ENCODE measurements around the gene KLRF1. TPM values are rescaled to one million over a fixed set of nuclear protein-coding genes. Genes with fewer than 3 reads are reported as not detected.

Gene KLRF1
- total RNA-seq, 1 experiment from 2014 or later: 1.1 TPM

DNA sequence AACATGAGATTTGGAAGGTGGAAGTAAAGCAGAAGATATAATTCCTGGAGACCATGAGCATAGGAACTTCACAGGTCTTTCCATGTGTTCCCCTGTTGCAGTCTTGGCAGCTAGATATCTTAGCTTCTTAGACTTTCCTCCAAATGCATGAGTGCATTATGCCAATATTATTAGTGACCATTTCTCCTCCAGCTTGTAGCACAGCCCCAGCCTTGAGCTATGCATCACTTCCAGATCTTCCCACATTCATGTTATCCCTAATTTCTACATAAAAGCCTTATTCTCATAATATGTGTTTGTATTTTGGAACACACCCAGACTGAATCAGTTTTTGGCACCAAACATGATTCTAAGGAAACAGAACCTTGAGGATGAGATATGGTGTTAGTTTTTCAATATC is 30.9 kb downstream of the KLRF1 start:
- in situ Hi-C loops (cut with HindIII; ENCODE audit: low pct_unique_long_range_greater_than_20kb, low sequenced_read_pairs): no loop called here
- BruUV-seq (replicated peaks): no TSS peak
- no peaks in the 10 kb centered on the region for H3K9me3 ChIP-seq (ENCODE audit: control insufficient read depth, insufficient read depth, low read depth, low read length)
- no peaks in the 10 kb centered on the region for H3K27me3 ChIP-seq (ENCODE audit: control insufficient read depth, insufficient read depth, low read length)
- H3K4me3 ChIP-seq (ENCODE audit: low read depth in 2 of 2, low read length in 2 of 2): no peak overlapping the region
- no peak for ATAC-seq
- POLR2A ChIA-PET: interaction anchor here (0.6 kb wide), 1 partner anchor 69 kb away, joined by 6 read pairs; no protein-coding TSS in a partner anchor
- no peaks in the 10 kb centered on the region for H3K36me3 ChIP-seq (ENCODE audit: control insufficient read depth, insufficient read depth, low read length)
- H3K4me1 ChIP-seq (ENCODE audit: control insufficient read depth, insufficient read depth, low read length): no peaks in the 10 kb centered on the region
- no peak for TF ChIP-seq POLR2AphosphoS5 (IDR thresholded peaks at IDR 0.05; ENCODE audit: low read depth, low read length)
- TF ChIP-seq, protein P1, sequence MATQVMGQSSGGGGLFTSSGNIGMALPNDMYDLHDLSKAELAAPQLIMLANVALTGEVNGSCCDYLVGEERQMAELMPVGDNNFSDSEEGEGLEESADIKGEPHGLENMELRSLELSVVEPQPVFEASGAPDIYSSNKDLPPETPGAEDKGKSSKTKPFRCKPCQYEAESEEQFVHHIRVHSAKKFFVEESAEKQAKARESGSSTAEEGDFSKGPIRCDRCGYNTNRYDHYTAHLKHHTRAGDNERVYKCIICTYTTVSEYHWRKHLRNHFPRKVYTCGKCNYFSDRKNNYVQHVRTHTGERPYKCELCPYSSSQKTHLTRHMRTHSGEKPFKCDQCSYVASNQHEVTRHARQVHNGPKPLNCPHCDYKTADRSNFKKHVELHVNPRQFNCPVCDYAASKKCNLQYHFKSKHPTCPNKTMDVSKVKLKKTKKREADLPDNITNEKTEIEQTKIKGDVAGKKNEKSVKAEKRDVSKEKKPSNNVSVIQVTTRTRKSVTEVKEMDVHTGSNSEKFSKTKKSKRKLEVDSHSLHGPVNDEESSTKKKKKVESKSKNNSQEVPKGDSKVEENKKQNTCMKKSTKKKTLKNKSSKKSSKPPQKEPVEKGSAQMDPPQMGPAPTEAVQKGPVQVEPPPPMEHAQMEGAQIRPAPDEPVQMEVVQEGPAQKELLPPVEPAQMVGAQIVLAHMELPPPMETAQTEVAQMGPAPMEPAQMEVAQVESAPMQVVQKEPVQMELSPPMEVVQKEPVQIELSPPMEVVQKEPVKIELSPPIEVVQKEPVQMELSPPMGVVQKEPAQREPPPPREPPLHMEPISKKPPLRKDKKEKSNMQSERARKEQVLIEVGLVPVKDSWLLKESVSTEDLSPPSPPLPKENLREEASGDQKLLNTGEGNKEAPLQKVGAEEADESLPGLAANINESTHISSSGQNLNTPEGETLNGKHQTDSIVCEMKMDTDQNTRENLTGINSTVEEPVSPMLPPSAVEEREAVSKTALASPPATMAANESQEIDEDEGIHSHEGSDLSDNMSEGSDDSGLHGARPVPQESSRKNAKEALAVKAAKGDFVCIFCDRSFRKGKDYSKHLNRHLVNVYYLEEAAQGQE (IDR thresholded peaks at IDR 0.05; ENCODE audit: insufficient read depth in 1 of 2, low read depth in 2 of 2, low read length in 1 of 2): no peak
- no peak for TF ChIP-seq TCF7L2 (IDR thresholded peaks at IDR 0.05; ENCODE audit: low read depth, low read length)
- TF ChIP-seq, protein P2, sequence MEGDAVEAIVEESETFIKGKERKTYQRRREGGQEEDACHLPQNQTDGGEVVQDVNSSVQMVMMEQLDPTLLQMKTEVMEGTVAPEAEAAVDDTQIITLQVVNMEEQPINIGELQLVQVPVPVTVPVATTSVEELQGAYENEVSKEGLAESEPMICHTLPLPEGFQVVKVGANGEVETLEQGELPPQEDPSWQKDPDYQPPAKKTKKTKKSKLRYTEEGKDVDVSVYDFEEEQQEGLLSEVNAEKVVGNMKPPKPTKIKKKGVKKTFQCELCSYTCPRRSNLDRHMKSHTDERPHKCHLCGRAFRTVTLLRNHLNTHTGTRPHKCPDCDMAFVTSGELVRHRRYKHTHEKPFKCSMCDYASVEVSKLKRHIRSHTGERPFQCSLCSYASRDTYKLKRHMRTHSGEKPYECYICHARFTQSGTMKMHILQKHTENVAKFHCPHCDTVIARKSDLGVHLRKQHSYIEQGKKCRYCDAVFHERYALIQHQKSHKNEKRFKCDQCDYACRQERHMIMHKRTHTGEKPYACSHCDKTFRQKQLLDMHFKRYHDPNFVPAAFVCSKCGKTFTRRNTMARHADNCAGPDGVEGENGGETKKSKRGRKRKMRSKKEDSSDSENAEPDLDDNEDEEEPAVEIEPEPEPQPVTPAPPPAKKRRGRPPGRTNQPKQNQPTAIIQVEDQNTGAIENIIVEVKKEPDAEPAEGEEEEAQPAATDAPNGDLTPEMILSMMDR (IDR thresholded peaks at IDR 0.05): no peak
- TF ChIP-seq SIN3A (IDR thresholded peaks at IDR 0.05; ENCODE audit: borderline replicate concordance, insufficient read depth, low read depth, low read length): no peak
- no peak for DNase-seq (ENCODE audit: low read depth, low spot score)
- intact Hi-C loops (cut with micrococcal nuclease; ENCODE audit: unreplicated experiment): no loop called here
- CTCF ChIA-PET: no interaction called here
- H3K27ac ChIP-seq (ENCODE audit: low read length): no peak overlapping the region

DNA sequence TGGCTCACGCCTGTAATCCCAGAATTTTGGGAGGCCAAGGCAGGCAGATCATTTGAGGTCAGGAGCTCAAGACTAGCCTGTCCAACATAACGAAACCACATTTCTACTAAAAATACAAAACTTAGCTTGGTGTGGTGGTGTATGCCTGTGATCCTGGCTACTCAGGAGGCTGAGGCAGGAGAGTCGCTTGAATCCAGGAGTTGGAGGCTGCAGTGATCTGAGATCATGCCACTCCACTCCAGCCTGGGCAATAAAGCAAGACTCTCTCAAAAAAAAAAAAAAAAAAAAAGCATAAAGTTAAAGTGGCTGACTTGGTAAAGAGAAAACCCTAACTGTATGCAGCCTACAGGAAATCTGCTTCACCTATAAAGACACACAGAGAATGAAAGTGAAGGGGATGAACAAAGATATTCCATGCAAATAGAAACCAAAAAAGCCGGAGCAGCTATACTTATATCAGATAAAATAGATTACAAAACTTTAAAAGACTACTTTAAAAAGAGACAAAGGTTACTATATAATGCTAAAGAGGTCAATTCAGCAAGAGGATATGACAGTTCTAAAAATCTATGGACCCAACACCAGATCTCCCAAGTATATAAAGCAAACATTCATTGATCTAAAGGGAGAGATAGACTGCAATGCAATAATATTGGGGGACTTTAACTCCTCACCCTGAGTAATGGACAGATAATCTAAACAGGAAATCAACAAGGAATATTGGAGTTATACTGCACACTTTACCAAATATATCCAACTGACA is 37.8 kb downstream of the KLRF1 start:
- TF ChIP-seq, protein P2 (IDR thresholded peaks at IDR 0.05): no peak
- TF ChIP-seq TCF7L2 (IDR thresholded peaks at IDR 0.05; ENCODE audit: low read depth, low read length) (no peak), SIN3A (IDR thresholded peaks at IDR 0.05; ENCODE audit: borderline replicate concordance, insufficient read depth, low read depth, low read length) (no peak), POLR2AphosphoS5 (IDR thresholded peaks at IDR 0.05; ENCODE audit: low read depth, low read length) (no peak)
- TF ChIP-seq, protein P1 (IDR thresholded peaks at IDR 0.05; ENCODE audit: insufficient read depth in 1 of 2, low read depth in 2 of 2, low read length in 1 of 2): no peak
- ChIA-PET CTCF (no interaction called here), POLR2A (no interaction called here)
- Histone ChIP-seq H3K9me3 (ENCODE audit: control insufficient read depth, insufficient read depth, low read depth, low read length) (no peaks in the 10 kb centered on the region), H3K36me3 (ENCODE audit: control insufficient read depth, insufficient read depth, low read length) (no peaks in the 10 kb centered on the region), H3K4me3 (ENCODE audit: low read depth in 2 of 2, low read length in 2 of 2) (peak overlapping the region in 1 of 2 experiments; percentile 2; a peak in 2 of 4 replicates), H3K27me3 (ENCODE audit: control insufficient read depth, insufficient read depth, low read length) (no peaks in the 10 kb centered on the region), H3K27ac (ENCODE audit: low read length) (no peak overlapping the region), H3K4me1 (ENCODE audit: control insufficient read depth, insufficient read depth, low read length) (no peaks in the 10 kb centered on the region; the same call in 1 of the 2 replicates)
- intact Hi-C loops (cut with micrococcal nuclease; ENCODE audit: unreplicated experiment): no loop called here
- DNase-seq (ENCODE audit: low read depth, low spot score) (no peak), ATAC-seq (no peak)
- in situ Hi-C loops (cut with HindIII; ENCODE audit: low pct_unique_long_range_greater_than_20kb, low sequenced_read_pairs): no loop called here
- no TSS peak for BruUV-seq (replicated peaks)
